Measurements from ENCODE around the gene JPT2. TPM values are rescaled to one million over a fixed set of nuclear protein-coding genes. Genes with fewer than 3 reads are reported as not detected.
A peak's percentile ranks its signal among the peaks of the same experiment; 100 is the strongest.

JPT2 gene
- total and polyA plus RNA-seq, 12 donors: 11.9 to 50.5 (median 32.2) TPM

GRCh38 chr16:1708083-1708767 lies 30.1 kb downstream of the JPT2 start:
- WGBS, 4 donors: 60 to 70% (median 63%) methylated on average over 15 to 18 of the region's 18 CpGs
- H3K4me3 ChIP-seq: peak overlapping the region in 1 of 4 donors; percentile 7
- no peaks in the 10 kb centered on the region for H3K27me3 ChIP-seq
- peak in 2 of 7 donors; percentile 40 to 48 for DNase-seq
- H3K9me3 ChIP-seq (replicated peaks in 1 of 3): no peaks in the 10 kb centered on the region
- no peaks in the 10 kb centered on the region for H3K36me3 ChIP-seq (replicated peaks in 1 of 2)
- H3K27ac ChIP-seq: peak overlapping the region; percentile 86 to 100 (median 92)
- no peak for TF ChIP-seq POLR2A (IDR thresholded peaks at IDR 0.05)
- TF ChIP-seq CTCF (IDR thresholded peaks at IDR 0.05): no peak
- H3K4me1 ChIP-seq (replicated peaks in 1 of 2): peaks cover 44 to 54% of the 10 kb centered on the region in 2 donors
- intact Hi-C loops (cut with DNase I): no loop called here

DNA sequence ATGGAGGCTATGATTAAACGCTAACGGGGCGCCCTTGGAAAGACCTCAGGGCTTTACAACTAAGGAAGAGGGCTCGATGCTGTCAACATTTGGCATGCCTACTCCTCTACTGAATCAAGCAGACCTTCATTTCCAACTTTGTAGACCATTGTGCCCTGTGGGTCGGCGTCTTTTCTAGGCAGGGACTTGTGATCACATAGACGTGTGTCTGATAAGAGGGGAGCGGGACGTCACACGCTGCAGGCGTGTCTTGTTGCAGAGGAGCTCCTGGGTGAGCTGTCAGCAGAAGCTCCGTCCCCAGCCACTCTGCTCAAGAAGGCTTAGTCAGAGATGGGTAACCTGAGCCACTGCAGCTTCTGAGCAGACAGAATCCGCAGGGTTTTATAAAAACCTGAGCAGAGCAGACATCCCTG lies 30.7 kb downstream of the JPT2 start:
- H3K27ac ChIP-seq: peak overlapping the region; percentile 86 to 100 (median 92)
- intact Hi-C loops (cut with DNase I): no loop called here
- WGBS, 4 donors: 36 to 50% (median 43%) methylated on average over 13 of the region's 13 CpGs
- DNase-seq: peak; percentile 79 to 97 (median 93)
- no peaks in the 10 kb centered on the region for H3K27me3 ChIP-seq
- H3K36me3 ChIP-seq (replicated peaks in 1 of 2): no peaks in the 10 kb centered on the region
- H3K4me3 ChIP-seq: peak overlapping the region in 1 of 4 donors; percentile 7
- TF ChIP-seq POLR2A (IDR thresholded peaks at IDR 0.05): peak; percentile 35 to 84
- TF ChIP-seq CTCF (IDR thresholded peaks at IDR 0.05): no peak
- H3K4me1 ChIP-seq (replicated peaks in 1 of 2): peaks cover 48 to 60% of the 10 kb centered on the region in 2 donors
- H3K9me3 ChIP-seq (replicated peaks in 1 of 3): no peaks in the 10 kb centered on the region

DNA sequence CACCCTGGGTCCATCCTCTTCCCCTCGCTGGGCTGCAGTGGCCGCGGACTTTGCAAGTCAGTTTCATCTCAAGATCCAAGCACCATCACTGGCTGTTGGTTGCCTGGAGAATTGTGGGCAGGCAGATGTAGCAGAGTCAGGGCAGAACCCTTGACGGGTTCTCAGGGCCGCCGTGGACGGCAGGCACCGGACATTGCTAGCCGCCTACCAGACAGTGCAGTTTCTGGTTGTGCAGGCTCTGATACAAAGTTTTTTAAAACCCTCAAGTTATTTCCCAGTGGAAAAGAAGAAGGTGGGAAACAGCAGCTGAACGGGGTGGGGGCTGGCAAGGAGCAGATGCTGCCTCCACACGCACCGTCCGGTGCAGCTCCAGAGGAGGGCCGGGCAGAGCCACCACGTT lies 31.3 kb downstream of the JPT2 start:
- Histone ChIP-seq H3K4me3 (no peak overlapping the region), H3K4me1 (replicated peaks in 1 of 2) (peaks cover 48 to 61% of the 10 kb centered on the region in 2 donors), H3K36me3 (replicated peaks in 1 of 2) (no peaks in the 10 kb centered on the region), H3K27ac (peak overlapping the region; percentile 5 to 100 (median 92)), H3K27me3 (no peaks in the 10 kb centered on the region), H3K9me3 (replicated peaks in 1 of 3) (no peaks in the 10 kb centered on the region)
- TF ChIP-seq POLR2A (IDR thresholded peaks at IDR 0.05) (no peak), CTCF (IDR thresholded peaks at IDR 0.05) (no peak)
- intact Hi-C loops (cut with DNase I): no loop called here
- 59 to 71% (median 62%) methylated on average over 13 to 15 of the region's 15 CpGs for WGBS, 4 donors
- no peak for DNase-seq

- Histone ChIP-seq H3K4me3 (no peak overlapping the region), H3K4me1 (replicated peaks in 1 of 2) (peaks cover 42 to 54% of the 10 kb centered on the region in 2 donors), H3K9me3 (replicated peaks in 1 of 3) (no peaks in the 10 kb centered on the region), H3K36me3 (replicated peaks in 1 of 2) (no peaks in the 10 kb centered on the region), H3K27ac (no peak overlapping the region), H3K27me3 (no peaks in the 10 kb centered on the region)
- intact Hi-C loops (cut with DNase I): loop anchor here in 1 of 2 donors (10.0 kb wide), 1 partner anchor 96 kb away; the partner anchor contains the start of genes CRAMP1 and IFT140
- no peak for DNase-seq
- TF ChIP-seq POLR2A (IDR thresholded peaks at IDR 0.05) (no peak), CTCF (IDR thresholded peaks at IDR 0.05) (no peak)
- WGBS, 4 donors: 79 to 85% (median 80%) methylated on average over 17 of the region's 17 CpGs
Measured at GRCh38 chr16:1710811-1711507, 32.9 kb downstream of the JPT2 start.

All from adrenal gland (tissue), 12 donors.